Measurements from ENCODE around the gene JAK1.

- peak in 1 of 6 experiments; percentile 3 for TF ChIP-seq CTCF (IDR thresholded peaks at IDR 0.05)
- TF ChIP-seq POLR2A (IDR thresholded peaks at IDR 0.05): peak in 1 of 2 donors; percentile 18
Observed at GRCh38 chr1:64933296-64934070, 32.9 kb downstream of the JAK1 start.
